Activated T-cell treated with anti-CD3 and anti-CD28 coated beads, Interleukin-2, amount 50 U/mL, for 48 hours (primary cell): ENCODE data around the gene CNPPD1.
"Not testable (repeated sequence)": the region's sequence is repeated elsewhere in the genome, so short reads cannot be mapped to it uniquely, and the experiment has no call there.

Source experiments
- DNase-seq, 2 experiments: peaks; one replicate each; pipeline ENCODE4 v3.0.0-alpha.2; 2020

CNPPD1 gene

GRCh38 chr2:219207884-219208740 lies 31.4 kb upstream of the CNPPD1 start:
- no peak for DNase-seq

DNA sequence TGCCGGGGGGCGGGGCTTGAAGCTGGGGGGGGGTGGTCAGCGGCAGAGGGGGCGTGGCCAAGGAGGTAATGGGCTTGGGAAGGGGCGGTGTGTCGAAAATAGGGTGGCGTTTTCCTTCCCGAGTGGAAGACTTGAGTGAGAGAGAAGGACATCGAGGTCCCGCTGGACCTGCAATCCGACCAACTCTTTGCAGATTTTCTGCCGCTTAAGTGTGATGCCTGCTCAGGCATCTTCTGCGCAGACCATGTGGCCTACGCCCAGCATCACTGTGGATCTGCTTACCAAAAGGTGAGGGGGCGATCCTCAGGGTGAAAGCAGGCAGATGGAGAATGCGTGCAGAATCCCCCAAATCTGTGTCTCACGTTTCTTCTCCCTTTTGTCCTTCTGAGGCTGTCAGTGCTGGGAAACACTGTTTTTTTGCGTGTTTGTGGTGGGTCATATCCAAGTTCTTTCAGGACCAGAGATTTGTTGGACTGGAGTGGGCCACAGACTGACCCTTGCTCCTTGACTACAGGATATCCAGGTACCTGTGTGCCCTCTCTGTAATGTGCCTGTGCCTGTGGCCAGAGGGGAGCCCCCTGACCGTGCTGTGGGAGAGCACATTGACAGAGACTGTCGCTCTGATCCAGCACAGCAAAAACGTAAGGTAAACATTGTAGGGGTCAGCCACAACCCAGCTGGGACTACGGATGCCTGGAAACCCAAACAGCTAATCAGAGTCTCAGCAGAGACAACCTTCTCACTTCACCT lies 30.6 kb upstream of the CNPPD1 start:
- no peak for DNase-seq

- peak; percentile 95 to 96 for DNase-seq
Observed at GRCh38 chr2:219206328-219207133, 29.8 kb upstream of the CNPPD1 start, which contains the start of gene ZFAND2B. Gene ZFAND2B, plus strand, starts transcription at chr2:219206782. Its CDS starts 206 bp downstream, at chr2:219206988.

GRCh38 chr2:219205981-219206327 lies 29.2 kb upstream of the CNPPD1 start:
- no peak for DNase-seq

GRCh38 chr2:219205165-219205538 lies 28.4 kb upstream of the CNPPD1 start:
- no peak for DNase-seq

- DNase-seq, result no peak
Observed at GRCh38 chr2:219204425-219205164, 27.9 kb upstream of the CNPPD1 start.

GRCh38 chr2:219201331-219201730 lies 24.6 kb upstream of the CNPPD1 start:
- not testable (repeated sequence) for DNase-seq

DNA sequence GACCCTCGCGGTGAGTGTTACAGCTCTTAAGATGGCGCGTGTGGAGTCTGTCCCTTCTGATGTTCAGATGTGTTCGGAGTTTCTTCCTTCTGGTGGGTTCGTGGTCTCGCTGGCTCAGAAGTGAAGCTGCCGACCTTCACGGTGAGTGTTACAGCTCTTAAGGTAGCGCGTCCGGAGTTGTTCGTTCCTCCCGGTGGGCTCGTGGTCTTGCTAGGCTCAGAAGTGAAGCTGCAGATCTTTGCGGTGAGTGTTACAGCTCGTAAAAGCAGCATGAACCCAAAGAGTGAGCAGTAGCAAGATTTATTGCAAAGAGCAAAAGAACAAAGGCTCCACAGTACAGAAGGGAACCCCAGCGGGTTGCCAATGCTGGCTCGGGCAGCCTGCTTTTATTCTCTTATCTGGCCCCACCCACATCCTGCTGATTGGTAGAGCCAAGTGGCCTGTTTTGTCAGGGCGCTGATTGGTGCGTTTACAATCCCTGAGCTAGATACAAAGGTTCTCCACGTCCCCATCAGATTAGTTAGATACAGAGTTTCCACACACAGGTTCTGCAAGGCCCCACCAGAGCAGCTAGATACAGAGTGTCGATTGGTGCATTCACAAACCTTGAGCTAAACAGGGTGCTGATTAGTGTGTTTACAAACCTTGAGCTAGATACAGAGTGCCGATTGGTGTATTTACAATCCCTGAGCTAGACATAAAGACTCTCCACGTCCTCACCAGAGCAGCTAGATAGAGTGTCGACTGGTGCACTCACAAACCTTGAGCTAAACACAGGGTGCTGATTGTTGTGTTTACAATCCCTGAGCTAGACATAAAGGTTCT lies 24.0 kb upstream of the CNPPD1 start:
- DNase-seq, result peak; percentile 62 to 70

DNA sequence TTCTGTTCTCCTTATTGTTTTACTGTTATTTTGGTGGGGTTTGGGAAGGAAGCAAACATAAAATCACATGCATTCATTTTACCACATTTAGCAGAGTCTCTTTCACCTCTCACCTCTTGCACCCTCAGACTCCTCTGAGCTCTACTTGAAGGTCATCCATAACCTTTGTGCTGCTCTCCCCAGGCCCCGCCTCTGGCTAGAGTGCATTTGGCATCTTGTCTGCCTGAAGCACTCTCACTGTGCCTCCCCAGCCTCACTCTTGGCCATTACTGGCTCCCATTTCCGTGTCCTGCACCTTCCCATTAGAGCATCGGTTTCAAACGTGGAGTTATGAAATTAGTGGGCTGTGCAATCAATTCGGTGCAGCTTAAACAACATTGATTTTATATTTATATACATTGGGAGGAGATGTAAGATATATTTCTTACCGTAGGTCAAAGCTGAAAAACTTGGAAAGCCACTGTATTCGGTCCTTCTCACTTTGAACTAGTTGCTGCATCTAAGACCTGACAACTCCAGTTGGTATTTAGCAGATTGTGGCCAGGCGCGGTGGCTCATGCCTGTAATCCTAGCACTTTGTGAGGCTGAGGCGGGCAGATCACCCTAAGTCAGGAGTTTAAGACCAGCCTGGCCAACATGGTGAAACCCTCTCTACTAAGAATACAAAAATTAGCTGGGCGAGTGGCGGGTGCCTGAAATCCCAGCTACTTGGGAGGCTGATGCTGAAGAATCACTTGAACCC lies 22.9 kb upstream of the CNPPD1 start:
- no peak for DNase-seq

DNA sequence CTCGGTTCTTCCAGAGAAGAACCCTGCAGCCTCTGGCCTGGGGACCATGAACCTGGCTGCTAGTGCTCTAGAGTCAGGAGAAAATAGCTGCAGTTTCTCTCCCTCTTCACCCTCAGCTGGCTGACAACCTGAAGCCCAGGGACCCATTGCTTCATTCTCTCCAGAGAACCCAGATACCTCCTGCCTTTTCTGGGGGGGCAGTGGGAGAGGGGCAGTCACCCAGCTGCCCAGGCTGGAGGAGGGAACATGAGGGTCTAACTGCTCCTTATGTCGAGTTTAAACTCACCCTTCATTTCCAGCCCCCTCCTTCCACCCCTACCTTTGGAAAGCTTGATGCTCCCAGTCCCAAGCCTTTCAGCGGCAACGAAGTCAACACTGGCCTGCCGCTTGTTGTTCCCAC lies 22.2 kb upstream of the CNPPD1 start:
- DNase-seq, result no peak

GRCh38 chr2:219197388-219197787 lies 20.7 kb upstream of the CNPPD1 start:
- no peak for DNase-seq

DNA sequence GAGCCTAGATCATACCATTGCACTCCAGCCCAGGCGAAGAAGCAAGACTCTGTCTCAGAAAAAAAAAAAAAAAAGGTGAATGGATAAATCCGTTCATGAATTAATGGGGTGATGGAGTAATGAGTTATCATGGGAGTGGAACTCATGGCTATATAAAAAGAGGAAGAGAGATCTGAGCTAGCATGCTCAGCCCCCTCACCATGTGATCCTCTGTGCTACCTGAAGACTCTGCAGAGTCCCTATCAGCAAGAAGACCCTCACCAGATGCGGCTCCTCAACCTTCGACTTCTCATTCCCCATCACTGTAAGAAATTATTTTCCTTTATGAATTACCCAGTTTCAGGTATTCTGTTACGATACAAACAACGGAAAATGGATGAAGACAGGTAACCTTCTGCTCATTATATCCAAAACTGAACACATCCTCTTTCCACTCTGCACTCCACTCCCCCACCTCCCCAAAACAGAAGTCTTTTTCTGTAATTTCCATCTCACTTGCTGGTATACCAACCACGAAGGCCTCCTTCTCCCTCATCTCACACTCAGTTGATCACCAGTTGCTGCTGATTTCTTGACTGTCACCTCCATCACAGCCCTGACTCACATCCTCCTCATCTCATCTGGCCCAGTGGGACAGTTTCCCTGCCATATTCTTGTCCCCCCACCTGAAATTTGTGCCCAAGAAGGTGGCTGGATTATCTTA lies 10.2 kb upstream of the CNPPD1 start:
- DNase-seq, result peak; percentile 43 to 52

DNA sequence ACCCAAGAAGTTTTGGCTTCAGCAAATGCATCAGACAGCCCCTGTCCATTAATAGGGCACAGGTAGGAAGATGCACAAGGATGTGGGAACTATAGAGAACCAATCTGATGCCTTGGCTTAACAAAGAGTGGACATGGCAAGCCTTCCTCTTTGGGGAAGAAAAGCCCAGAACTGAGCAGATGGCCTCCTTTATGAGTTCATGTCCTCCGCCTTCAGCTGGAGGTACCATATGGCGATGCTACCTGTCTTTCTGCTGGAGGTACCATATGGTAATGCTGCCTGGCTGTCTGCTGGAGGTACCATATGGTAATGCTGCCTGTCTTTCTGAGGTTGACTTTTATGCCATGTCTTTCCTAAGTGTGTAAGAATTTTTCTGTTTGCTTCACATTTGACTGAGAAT lies 7.4 kb upstream of the CNPPD1 start:
- no peak for DNase-seq

- DNase-seq, result no peak
Observed at GRCh38 chr2:219183151-219183772, 6.5 kb upstream of the CNPPD1 start.

GRCh38 chr2:219182331-219183150 lies 5.8 kb upstream of the CNPPD1 start:
- no peak for DNase-seq

GRCh38 chr2:219181531-219181930 lies 4.8 kb upstream of the CNPPD1 start:
- DNase-seq, result no peak

DNA sequence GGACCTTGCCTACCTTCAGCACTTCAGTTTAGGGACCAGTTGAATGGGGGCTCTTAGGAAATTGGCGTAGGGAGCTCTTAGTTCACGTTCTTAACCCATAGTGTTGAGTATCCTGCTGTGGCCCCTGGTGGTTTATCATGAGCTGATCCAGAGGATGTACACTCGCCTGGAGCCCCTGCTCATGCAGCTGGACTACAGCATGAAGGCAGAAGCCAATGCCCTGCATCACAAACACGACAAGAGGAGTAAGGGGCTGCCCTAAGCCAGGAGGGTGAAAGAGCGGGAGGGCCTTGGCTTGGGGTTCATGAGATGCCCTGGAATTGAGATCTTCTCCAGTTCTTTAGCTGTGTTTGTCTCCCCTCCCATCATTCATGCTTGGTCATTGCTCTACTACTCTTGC lies 4.2 kb upstream of the CNPPD1 start:
- no peak for DNase-seq

- no peak for DNase-seq
Observed at GRCh38 chr2:219179601-219180465, 3.1 kb upstream of the CNPPD1 start.
